Measurements from ENCODE around the gene TGFBR2.

TGFBR2 gene

DNA sequence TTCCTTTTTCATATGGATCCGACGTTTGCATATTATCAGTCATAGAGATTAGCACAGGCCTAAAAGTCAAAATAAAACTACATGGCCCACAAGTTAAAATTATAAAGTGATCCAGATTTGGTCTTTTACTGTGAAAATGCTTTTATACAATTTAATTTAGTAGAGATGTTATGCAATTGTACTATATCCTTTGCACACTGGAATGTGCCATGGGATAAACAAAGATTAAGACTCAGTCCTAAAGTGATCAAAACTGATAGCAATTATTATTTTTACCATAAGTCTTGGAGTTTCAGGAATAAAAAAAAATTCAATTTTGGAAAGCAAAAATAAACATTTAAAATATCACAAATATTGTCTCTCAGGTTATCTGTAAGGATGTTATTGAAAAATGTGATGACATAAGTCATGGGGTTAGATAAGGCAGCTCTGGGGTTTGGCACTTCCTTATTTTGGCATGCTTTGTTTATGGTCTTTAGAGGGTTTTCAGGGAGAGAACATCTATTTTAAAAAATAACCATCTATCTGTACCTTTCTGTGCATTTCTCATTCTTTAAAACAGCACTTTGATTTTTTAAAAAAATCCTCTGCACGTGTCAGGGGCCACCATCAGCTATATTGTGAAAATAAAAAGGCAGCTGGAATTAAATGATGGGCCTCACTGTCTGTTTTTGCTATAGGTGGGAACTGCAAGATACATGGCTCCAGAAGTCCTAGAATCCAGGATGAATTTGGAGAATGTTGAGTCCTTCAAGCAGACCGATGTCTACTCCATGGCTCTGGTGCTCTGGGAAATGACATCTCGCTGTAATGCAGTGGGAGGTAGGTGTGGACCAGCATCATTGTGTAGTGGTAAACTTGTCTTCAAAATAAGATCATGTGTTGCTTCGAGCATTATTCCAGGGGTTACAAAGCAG lies 67.3 kb downstream of the TGFBR2 start:
- peaks cover 76% of the 10 kb centered on the region for H3K79me2 ChIP-seq (ENCODE audit: insufficient read depth, low read length)
- H3K9me3 ChIP-seq (ENCODE audit: insufficient read depth, low read depth, low read length) = no peaks in the 10 kb centered on the region

DNA sequence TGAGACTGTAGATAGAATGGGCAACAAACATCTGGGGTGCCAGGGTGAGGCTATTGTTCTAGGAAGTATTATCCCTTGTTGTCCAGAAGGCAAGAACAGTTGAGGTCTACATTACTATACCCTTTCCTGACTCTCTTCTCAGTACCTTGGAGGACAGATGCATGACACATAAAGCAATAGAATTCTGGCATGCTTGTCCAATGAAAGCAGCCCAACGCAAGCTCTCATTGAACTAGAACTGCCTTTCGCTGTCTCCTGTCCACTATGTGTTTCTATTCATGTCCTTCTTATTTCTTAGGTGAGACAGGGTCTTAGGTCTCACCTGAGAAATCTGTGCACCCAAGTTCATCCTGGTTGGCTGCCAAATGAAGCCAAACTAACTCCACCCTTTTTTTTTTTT lies 68.6 kb downstream of the TGFBR2 start:
- H4K20me1 ChIP-seq (ENCODE audit: insufficient read depth, low read length, poor library complexity, severe bottlenecking) = peaks cover 6% of the 10 kb centered on the region
- no peaks in the 10 kb centered on the region for H3K9me3 ChIP-seq (ENCODE audit: insufficient read depth, low read depth, low read length)
- no peaks in the 10 kb centered on the region for H3K9me2 ChIP-seq (replicated peaks; ENCODE audit: low read depth, low read length)
- H3K27me3 ChIP-seq (ENCODE audit: insufficient read depth, low read length, poor library complexity, severe bottlenecking) = no peaks in the 10 kb centered on the region
- no peak overlapping the region for H3K4me2 ChIP-seq (ENCODE audit: low read depth, low read length, poor library complexity, severe bottlenecking)
- H3K79me2 ChIP-seq (ENCODE audit: insufficient read depth, low read length) = peaks cover 75% of the 10 kb centered on the region
- no peaks in the 10 kb centered on the region for H3K4me1 ChIP-seq (ENCODE audit: insufficient read depth, low read length, poor library complexity, severe bottlenecking)
- no peaks in the 10 kb centered on the region for H3F3A ChIP-seq (ENCODE audit: low read depth)
- no peak overlapping the region for H3K9ac ChIP-seq (ENCODE audit: low read depth, low read length, poor library complexity, severe bottlenecking)
- TF ChIP-seq, protein P1, sequence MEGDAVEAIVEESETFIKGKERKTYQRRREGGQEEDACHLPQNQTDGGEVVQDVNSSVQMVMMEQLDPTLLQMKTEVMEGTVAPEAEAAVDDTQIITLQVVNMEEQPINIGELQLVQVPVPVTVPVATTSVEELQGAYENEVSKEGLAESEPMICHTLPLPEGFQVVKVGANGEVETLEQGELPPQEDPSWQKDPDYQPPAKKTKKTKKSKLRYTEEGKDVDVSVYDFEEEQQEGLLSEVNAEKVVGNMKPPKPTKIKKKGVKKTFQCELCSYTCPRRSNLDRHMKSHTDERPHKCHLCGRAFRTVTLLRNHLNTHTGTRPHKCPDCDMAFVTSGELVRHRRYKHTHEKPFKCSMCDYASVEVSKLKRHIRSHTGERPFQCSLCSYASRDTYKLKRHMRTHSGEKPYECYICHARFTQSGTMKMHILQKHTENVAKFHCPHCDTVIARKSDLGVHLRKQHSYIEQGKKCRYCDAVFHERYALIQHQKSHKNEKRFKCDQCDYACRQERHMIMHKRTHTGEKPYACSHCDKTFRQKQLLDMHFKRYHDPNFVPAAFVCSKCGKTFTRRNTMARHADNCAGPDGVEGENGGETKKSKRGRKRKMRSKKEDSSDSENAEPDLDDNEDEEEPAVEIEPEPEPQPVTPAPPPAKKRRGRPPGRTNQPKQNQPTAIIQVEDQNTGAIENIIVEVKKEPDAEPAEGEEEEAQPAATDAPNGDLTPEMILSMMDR (conservative IDR thresholded peaks at IDR 0.05; ENCODE audit: low read length) = no peak
- TF ChIP-seq EZH2phosphoT487 (IDR thresholded peaks at IDR 0.05; ENCODE audit: borderline replicate concordance) = no peak
- H3K36me3 ChIP-seq (ENCODE audit: insufficient read depth, low read length) = peaks cover 96% of the 10 kb centered on the region
- H2AFZ ChIP-seq (ENCODE audit: low read length) = no peak overlapping the region
- no peak overlapping the region for H3K4me3 ChIP-seq (ENCODE audit: low read length, poor library complexity, severe bottlenecking)

More for the DNA sequence above, 67.3 kb downstream of the TGFBR2 start:
- no peak for TF ChIP-seq EZH2phosphoT487 (IDR thresholded peaks at IDR 0.05; ENCODE audit: borderline replicate concordance)
- TF ChIP-seq, protein P1 (conservative IDR thresholded peaks at IDR 0.05; ENCODE audit: low read length) = no peak
- Histone ChIP-seq H3K9me2 (replicated peaks; ENCODE audit: low read depth, low read length) (no peaks in the 10 kb centered on the region), H3K27me3 (ENCODE audit: insufficient read depth, low read length, poor library complexity, severe bottlenecking) (no peaks in the 10 kb centered on the region), H4K20me1 (ENCODE audit: insufficient read depth, low read length, poor library complexity, severe bottlenecking) (peaks cover 6% of the 10 kb centered on the region), H3K4me2 (ENCODE audit: low read depth, low read length, poor library complexity, severe bottlenecking) (no peak overlapping the region), H3K9ac (ENCODE audit: low read depth, low read length, poor library complexity, severe bottlenecking) (no peak overlapping the region), H3K4me1 (ENCODE audit: insufficient read depth, low read length, poor library complexity, severe bottlenecking) (peaks cover 2% of the 10 kb centered on the region), H3K4me3 (ENCODE audit: low read length, poor library complexity, severe bottlenecking) (no peak overlapping the region), H3K36me3 (ENCODE audit: insufficient read depth, low read length) (peaks cover 92% of the 10 kb centered on the region), H2AFZ (ENCODE audit: low read length) (no peak overlapping the region), H3F3A (ENCODE audit: low read depth) (no peaks in the 10 kb centered on the region)

DNA sequence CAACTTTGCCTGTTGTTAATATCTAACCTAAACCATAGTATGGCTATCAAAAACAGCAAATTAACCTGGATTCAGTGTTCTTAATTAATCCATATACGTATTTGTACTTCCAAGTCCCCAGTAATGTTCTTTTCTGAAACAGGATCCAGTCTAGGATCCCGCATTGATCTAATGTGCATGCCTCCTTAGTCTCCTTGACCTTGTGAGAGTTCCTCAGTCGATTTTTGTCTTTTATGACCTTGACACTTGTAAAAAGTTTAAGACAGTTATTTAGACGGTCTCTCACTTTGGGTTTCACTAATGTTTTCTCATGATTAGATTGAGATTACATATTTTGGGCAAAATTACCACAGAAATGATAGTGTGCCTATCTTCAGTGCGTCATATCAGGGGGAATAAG lies 69.4 kb downstream of the TGFBR2 start:
- no peaks in the 10 kb centered on the region for H3K9me2 ChIP-seq (replicated peaks; ENCODE audit: low read depth, low read length)
- peaks cover 2% of the 10 kb centered on the region for H3K4me1 ChIP-seq (ENCODE audit: insufficient read depth, low read length, poor library complexity, severe bottlenecking)
- H3K4me3 ChIP-seq (ENCODE audit: low read length, poor library complexity, severe bottlenecking) = no peak overlapping the region
- H3K36me3 ChIP-seq (ENCODE audit: insufficient read depth, low read length) = peaks cover 92% of the 10 kb centered on the region
- no peak overlapping the region for H2AFZ ChIP-seq (ENCODE audit: low read length)
- no peak overlapping the region for H3K9ac ChIP-seq (ENCODE audit: low read depth, low read length, poor library complexity, severe bottlenecking)
- no peaks in the 10 kb centered on the region for H3K9me3 ChIP-seq (ENCODE audit: insufficient read depth, low read depth, low read length)
- no peaks in the 10 kb centered on the region for H3F3A ChIP-seq (ENCODE audit: low read depth)
- peaks cover 71% of the 10 kb centered on the region for H3K79me2 ChIP-seq (ENCODE audit: insufficient read depth, low read length)
- TF ChIP-seq EZH2phosphoT487 (IDR thresholded peaks at IDR 0.05; ENCODE audit: borderline replicate concordance) = no peak
- TF ChIP-seq, protein P1 (conservative IDR thresholded peaks at IDR 0.05; ENCODE audit: low read length) = no peak
- H3K27me3 ChIP-seq (ENCODE audit: insufficient read depth, low read length, poor library complexity, severe bottlenecking) = no peaks in the 10 kb centered on the region
- H3K4me2 ChIP-seq (ENCODE audit: low read depth, low read length, poor library complexity, severe bottlenecking) = no peak overlapping the region
- peaks cover 6% of the 10 kb centered on the region for H4K20me1 ChIP-seq (ENCODE audit: insufficient read depth, low read length, poor library complexity, severe bottlenecking)
